ENCODE data around the gene GTF3C4. TPM values are rescaled to one million over a fixed set of nuclear protein-coding genes. Genes with fewer than 3 reads are reported as not detected.

GTF3C4 gene
- polyA plus RNA-seq, 1 donor, result 14.3 TPM

DNA sequence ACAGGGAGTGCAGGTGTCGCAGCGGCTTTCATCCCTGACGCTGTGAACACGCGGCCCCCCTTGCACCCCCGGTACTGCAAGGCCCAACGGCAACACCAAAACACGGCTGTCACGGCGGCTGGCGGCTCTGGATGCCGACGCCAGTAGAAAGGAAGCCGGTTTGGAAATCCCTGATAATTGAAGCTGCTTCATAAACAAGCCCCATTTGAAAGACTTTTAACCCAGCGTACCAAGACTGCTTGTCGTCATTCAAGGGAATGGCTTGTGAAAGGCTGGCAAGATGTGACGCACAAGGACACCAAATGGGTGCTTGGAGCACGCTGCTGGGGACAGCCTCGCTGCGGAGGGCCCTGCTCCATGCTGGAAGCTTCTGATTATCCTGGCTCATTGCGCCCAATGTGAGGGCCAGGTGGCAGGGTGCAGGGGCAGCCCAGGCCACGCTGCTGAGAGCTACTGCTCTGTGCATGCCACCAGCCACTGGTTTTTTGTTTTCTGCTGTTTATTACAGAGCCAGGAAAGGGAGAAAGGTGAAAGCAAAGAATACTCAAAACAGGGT, 63.1 kb downstream of the GTF3C4 start:
- no peak for DNase-seq

DNA sequence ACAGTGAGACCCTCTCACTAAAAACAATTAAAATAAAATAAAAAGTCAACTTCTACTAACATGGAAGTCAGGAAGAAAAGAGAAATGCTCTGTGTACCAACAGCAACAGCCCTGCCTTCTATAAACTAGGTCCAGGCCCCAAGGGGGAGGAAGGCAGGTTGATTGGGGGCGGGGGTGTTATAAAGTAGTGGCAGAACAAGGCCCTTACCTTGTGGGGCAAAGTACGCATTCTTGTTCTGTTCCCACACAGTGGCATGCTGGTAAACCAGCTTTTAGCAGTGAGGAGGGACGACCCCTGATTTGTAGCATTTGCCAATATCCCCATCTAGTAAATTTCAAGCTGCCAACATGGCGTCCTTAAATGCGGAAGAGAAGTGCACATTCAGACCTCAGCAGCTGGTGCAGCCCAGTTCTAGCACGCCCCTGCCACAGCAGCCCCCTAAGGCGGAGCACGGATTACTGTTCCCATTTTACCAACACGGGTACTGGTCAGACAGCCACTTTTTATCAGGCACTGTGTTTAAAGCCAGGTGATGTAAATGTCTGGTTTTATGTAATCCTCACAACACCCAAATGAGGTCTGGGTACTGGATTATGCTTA, 69.5 kb downstream of the GTF3C4 start:
- DNase-seq, result no peak

DNA sequence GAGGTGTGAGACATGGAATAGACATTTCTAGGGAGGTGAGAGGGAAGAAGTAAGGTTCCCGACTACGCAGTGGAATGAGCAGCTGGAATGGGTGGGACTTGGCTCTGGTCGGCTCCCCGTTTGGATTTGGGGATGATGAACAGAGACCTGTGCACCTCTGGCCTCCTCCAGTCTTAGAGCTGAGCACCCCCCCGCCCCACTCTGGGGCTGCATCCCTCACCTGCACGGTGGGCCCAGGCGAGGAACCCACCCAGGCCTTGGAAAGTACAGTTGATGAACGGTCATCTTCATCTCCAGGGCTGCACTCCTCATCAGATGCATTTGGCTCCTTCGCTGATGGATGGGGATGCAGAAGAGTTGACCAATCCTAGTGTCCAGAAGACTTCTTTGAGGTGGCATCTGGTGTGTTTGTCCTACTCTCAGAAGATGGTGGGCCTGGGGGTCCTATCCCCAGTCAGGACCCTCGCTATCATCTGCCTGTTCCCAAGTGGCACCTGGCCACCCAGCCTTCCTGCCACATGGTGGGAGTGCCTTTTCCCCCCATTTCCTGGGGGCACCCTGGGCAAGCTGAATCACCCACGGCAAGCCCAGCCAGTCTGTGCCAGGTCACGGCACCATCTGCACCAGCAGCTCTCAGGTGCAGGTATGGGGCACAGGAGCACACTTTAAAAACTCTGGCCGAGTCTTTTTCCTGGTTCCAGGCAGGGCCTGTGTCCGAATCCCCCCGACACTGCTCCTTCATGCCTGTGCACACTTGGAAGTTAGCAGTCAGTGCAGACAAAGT, 70.5 kb downstream of the GTF3C4 start:
- DNase-seq, result no peak

DNA sequence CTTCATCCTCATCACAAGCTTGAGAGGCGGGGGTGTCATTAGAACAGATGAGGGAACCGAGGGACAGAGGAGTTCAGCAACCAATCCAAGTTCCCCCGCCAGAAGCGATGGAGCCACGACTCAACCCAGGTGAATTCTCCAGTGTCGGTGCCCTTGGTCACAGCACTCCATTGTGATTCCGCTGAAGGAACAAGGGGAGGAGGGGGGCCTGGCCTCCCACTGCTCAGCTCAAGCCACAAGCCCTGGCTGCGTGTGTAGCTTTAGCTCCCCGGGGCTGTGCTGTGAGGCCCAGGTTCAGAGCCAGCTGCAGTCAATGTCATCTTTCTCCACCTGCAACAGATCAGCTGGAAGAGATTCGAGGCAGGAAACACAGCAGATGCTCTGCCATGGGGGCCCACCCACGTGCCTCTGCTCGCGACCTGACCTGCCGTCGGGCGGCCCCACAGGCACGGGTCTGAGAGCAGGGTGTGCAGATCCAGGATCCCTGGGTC, 72.6 kb downstream of the GTF3C4 start:
- DNase-seq, result no peak

DNA sequence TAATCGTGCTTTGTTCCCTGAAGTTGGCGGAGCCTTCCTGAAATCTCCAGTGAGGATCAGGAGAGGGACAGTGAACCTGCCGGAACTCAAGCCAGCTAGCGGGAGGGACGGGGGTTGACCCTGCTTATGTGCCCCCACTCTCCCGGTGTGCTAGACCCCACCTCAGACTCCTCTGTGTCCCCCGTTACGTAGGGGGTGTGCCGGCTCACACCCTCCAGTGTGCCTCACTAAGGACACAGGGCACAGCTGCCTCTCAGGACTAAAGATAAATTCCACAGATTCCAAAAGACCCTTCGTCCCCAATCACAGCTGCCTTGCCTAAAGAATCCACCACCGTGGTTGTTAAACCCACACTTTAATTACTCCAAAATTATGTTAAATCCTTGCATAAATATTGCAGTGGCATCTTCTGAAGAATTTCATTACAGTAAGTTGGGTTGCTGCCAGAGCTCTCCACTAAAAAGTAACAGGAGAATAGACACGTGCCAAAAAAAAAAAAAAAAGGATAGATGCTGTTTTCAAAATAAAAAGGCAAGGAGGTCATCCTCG, 73.7 kb downstream of the GTF3C4 start:
- DNase-seq, result no peak

Other genes with a start within 250 kb of the GTF3C4 start
- gene BARHL1, start 87.9 kb upstream of the GTF3C4 start, polyA plus RNA-seq (ENCODE audit: insufficient read length), result not detected
- gene DDX31, start 481 bp upstream of the GTF3C4 start, polyA plus RNA-seq (ENCODE audit: insufficient read length), result 7.7 TPM
- 0.48 TPM for gene AK8, start 207.8 kb downstream of the GTF3C4 start, polyA plus RNA-seq (ENCODE audit: insufficient read length)
- gene SPACA9, start 208.4 kb downstream of the GTF3C4 start, polyA plus RNA-seq (ENCODE audit: insufficient read length), result 3.3 TPM

Measured in hindlimb muscle (tissue), 1 donor.